Measurements from ENCODE around the gene UBE3B.

The UBE3B gene

DNA sequence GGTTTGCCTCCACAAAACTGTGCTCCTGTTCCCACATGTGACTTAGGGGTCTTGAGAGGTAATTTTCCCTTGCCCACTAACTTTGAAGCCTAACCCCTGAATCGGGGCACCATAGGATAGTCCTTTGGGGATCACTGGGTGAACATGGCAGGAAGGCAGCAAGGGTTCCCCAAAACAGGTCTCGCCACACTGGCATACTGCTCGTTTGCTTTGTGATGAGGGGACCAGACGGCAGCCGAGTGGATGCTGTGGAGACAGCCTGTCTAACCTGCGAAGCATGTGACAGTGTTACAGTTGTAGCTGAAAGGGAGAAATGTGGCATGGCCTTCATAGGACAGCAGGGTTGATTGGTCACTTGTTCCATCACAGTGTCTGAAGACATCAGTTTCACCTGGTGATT lies 42.4 kb downstream of the UBE3B start:
- Histone ChIP-seq H3K4me3 (ENCODE audit: low read depth in 1 of 5, low read length in 5 of 5) (no peak overlapping the region), H3K27ac (ENCODE audit: low read depth, low read length) (peak overlapping the region; percentile 51), H3K9ac (ENCODE audit: low read length in 5 of 5) (peak overlapping the region in 2 of 5 donors; percentile 12 to 53), H3K9me3 (ENCODE audit: control insufficient read depth in 5 of 5, low read length in 5 of 5) (no peaks in the 10 kb centered on the region), H3K4me1 (ENCODE audit: control insufficient read depth in 5 of 5, insufficient read depth in 5 of 5, low read length in 5 of 5) (peaks cover 0 to 25% (median 0%) of the 10 kb centered on the region in 5 donors), H3K27me3 (ENCODE audit: control insufficient read depth in 5 of 5, insufficient read depth in 4 of 5, low read length in 5 of 5) (no peaks in the 10 kb centered on the region), H3K36me3 (ENCODE audit: control insufficient read depth in 5 of 5, insufficient read depth in 5 of 5, low read length in 5 of 5) (peaks cover 5 to 90% (median 83%) of the 10 kb centered on the region in 5 donors)

DNA sequence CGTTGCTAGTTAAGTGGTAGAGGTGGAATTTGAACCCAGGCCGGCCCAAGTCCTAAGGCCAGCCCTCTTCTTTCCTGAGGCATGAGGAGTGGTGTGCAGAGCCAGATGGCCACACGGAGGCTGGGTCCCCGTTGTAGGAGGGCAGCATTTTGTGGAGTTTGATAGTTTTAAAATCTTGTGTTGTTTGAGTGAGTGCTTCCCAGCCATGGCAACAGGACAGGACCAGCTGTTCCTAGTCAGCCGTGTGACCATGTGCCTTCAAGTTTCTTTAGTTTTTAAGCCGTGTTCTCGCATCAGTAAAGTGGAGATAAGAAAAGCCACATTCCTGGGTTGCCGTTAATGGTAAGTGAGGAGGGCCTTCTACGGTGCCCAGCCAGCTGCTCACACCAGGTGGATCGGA lies 44.4 kb downstream of the UBE3B start:
- H3K36me3 ChIP-seq (ENCODE audit: control insufficient read depth in 5 of 5, insufficient read depth in 5 of 5, low read length in 5 of 5), result peaks cover 10 to 95% (median 91%) of the 10 kb centered on the region in 5 donors
- no peak overlapping the region for H3K9ac ChIP-seq (ENCODE audit: low read length in 5 of 5)
- no peaks in the 10 kb centered on the region for H3K9me3 ChIP-seq (ENCODE audit: control insufficient read depth in 5 of 5, low read length in 5 of 5)
- H3K4me3 ChIP-seq (ENCODE audit: low read depth in 1 of 5, low read length in 5 of 5), result no peak overlapping the region
- no peak overlapping the region for H3K27ac ChIP-seq (ENCODE audit: low read depth, low read length)
- peaks cover 0 to 25% (median 0%) of the 10 kb centered on the region in 5 donors for H3K4me1 ChIP-seq (ENCODE audit: control insufficient read depth in 5 of 5, insufficient read depth in 5 of 5, low read length in 5 of 5)
- no peaks in the 10 kb centered on the region for H3K27me3 ChIP-seq (ENCODE audit: control insufficient read depth in 5 of 5, insufficient read depth in 4 of 5, low read length in 5 of 5)

DNA sequence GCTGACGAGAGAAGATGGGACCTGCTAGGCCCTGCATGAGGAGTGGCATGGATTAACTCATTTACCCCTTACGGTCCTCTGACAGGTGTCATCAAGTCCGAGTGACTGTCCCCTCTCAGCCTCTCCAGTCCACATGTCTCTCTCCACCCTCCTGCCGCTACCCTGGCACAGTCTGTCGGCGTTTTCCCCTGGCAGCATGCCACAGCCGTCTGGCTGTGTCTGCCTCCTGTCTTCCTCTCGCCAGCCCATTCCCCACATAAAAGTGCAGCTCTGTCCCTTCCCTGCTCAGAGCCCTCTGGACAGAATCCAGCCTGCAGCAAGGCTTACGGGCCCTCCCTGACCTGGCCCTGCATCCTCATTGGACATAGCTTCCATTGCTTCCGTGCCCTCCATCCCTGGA lies 45.6 kb downstream of the UBE3B start:
- no peak overlapping the region for H3K27ac ChIP-seq (ENCODE audit: low read depth, low read length)
- H3K9me3 ChIP-seq (ENCODE audit: control insufficient read depth in 5 of 5, low read length in 5 of 5), result no peaks in the 10 kb centered on the region
- peaks cover 0 to 24% (median 0%) of the 10 kb centered on the region in 5 donors for H3K4me1 ChIP-seq (ENCODE audit: control insufficient read depth in 5 of 5, insufficient read depth in 5 of 5, low read length in 5 of 5)
- no peak overlapping the region for H3K4me3 ChIP-seq (ENCODE audit: low read depth in 1 of 5, low read length in 5 of 5)
- no peak overlapping the region for H3K9ac ChIP-seq (ENCODE audit: low read length in 5 of 5)
- H3K36me3 ChIP-seq (ENCODE audit: control insufficient read depth in 5 of 5, insufficient read depth in 5 of 5, low read length in 5 of 5), result peaks cover 9 to 95% (median 91%) of the 10 kb centered on the region in 5 donors
- H3K27me3 ChIP-seq (ENCODE audit: control insufficient read depth in 5 of 5, insufficient read depth in 4 of 5, low read length in 5 of 5), result no peaks in the 10 kb centered on the region

GRCh38 chr12:109523504-109523903 lies 46.1 kb downstream of the UBE3B start:
- H3K4me1 ChIP-seq (ENCODE audit: control insufficient read depth in 5 of 5, insufficient read depth in 5 of 5, low read length in 5 of 5), result peaks cover 0 to 20% (median 0%) of the 10 kb centered on the region in 5 donors
- no peak overlapping the region for H3K4me3 ChIP-seq (ENCODE audit: low read depth in 1 of 5, low read length in 5 of 5)
- H3K9me3 ChIP-seq (ENCODE audit: control insufficient read depth in 5 of 5, low read length in 5 of 5), result no peaks in the 10 kb centered on the region
- no peak overlapping the region for H3K27ac ChIP-seq (ENCODE audit: low read depth, low read length)
- peaks cover 11 to 92% (median 90%) of the 10 kb centered on the region in 5 donors for H3K36me3 ChIP-seq (ENCODE audit: control insufficient read depth in 5 of 5, insufficient read depth in 5 of 5, low read length in 5 of 5)
- no peak overlapping the region for H3K9ac ChIP-seq (ENCODE audit: low read length in 5 of 5)
- no peaks in the 10 kb centered on the region for H3K27me3 ChIP-seq (ENCODE audit: control insufficient read depth in 5 of 5, insufficient read depth in 4 of 5, low read length in 5 of 5)

GRCh38 chr12:109524466-109525278 lies 47.2 kb downstream of the UBE3B start:
- Histone ChIP-seq H3K4me1 (ENCODE audit: control insufficient read depth in 5 of 5, insufficient read depth in 5 of 5, low read length in 5 of 5) (peaks cover 0 to 8% (median 0%) of the 10 kb centered on the region in 5 donors), H3K27ac (ENCODE audit: low read depth, low read length) (no peak overlapping the region), H3K4me3 (ENCODE audit: low read depth in 1 of 5, low read length in 5 of 5) (no peak overlapping the region), H3K36me3 (ENCODE audit: control insufficient read depth in 5 of 5, insufficient read depth in 5 of 5, low read length in 5 of 5) (peaks cover 11 to 91% (median 86%) of the 10 kb centered on the region in 5 donors), H3K9me3 (ENCODE audit: control insufficient read depth in 5 of 5, low read length in 5 of 5) (no peaks in the 10 kb centered on the region), H3K27me3 (ENCODE audit: control insufficient read depth in 5 of 5, insufficient read depth in 4 of 5, low read length in 5 of 5) (no peaks in the 10 kb centered on the region), H3K9ac (ENCODE audit: low read length in 5 of 5) (no peak overlapping the region)

- H3K27me3 ChIP-seq (ENCODE audit: control insufficient read depth in 5 of 5, insufficient read depth in 4 of 5, low read length in 5 of 5), result no peaks in the 10 kb centered on the region
- H3K4me1 ChIP-seq (ENCODE audit: control insufficient read depth in 5 of 5, insufficient read depth in 5 of 5, low read length in 5 of 5), result peaks cover 0 to 3% (median 0%) of the 10 kb centered on the region in 5 donors
- no peak overlapping the region for H3K9ac ChIP-seq (ENCODE audit: low read length in 5 of 5)
- H3K4me3 ChIP-seq (ENCODE audit: low read depth in 1 of 5, low read length in 5 of 5), result no peak overlapping the region
- H3K36me3 ChIP-seq (ENCODE audit: control insufficient read depth in 5 of 5, insufficient read depth in 5 of 5, low read length in 5 of 5), result peaks cover 11 to 91% (median 86%) of the 10 kb centered on the region in 5 donors
- no peak overlapping the region for H3K27ac ChIP-seq (ENCODE audit: low read depth, low read length)
- H3K9me3 ChIP-seq (ENCODE audit: control insufficient read depth in 5 of 5, low read length in 5 of 5), result no peaks in the 10 kb centered on the region
These were observed 47.8 kb downstream of the UBE3B start for GRCh38 chr12:109525279-109525585.

DNA sequence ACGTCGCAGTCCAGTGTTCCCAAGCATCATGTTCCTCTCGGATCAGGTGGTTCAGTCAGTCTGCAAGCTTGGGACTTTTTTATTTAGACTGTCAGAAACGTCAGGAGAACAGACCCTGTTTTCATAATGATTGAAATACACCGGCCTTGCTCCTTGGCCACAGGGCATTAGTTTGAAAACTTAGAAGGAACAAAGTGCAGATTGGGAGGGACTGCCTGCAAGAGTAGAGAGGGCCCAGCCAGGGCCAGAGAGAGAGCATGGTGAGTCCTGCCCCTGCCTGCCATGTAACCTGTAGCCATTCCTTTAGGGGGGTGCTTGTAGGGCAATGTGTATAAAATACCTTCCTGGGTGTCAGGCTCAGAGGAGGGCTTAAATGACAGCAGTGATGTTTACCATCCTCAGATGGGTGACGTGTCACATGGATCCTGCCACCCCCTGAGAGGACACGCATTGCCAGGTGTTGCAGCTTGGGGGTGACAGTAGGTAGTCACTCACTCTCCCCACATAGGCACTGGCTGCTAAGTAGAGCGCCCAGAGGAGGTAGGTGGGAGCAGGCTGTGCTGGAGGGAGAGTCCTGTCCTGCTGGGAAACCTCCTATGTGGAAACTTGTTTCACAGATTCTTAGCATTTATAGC lies 50.2 kb downstream of the UBE3B start:
- Histone ChIP-seq H3K4me1 (ENCODE audit: control insufficient read depth in 5 of 5, insufficient read depth in 5 of 5, low read length in 5 of 5) (peaks cover 0 to 6% (median 0%) of the 10 kb centered on the region in 5 donors), H3K27me3 (ENCODE audit: control insufficient read depth in 5 of 5, insufficient read depth in 4 of 5, low read length in 5 of 5) (no peaks in the 10 kb centered on the region), H3K36me3 (ENCODE audit: control insufficient read depth in 5 of 5, insufficient read depth in 5 of 5, low read length in 5 of 5) (peaks cover 16 to 91% (median 86%) of the 10 kb centered on the region in 5 donors), H3K27ac (ENCODE audit: low read depth, low read length) (no peak overlapping the region), H3K9ac (ENCODE audit: low read length in 5 of 5) (no peak overlapping the region), H3K9me3 (ENCODE audit: control insufficient read depth in 5 of 5, low read length in 5 of 5) (no peaks in the 10 kb centered on the region), H3K4me3 (ENCODE audit: low read depth in 1 of 5, low read length in 5 of 5) (no peak overlapping the region)

DNA sequence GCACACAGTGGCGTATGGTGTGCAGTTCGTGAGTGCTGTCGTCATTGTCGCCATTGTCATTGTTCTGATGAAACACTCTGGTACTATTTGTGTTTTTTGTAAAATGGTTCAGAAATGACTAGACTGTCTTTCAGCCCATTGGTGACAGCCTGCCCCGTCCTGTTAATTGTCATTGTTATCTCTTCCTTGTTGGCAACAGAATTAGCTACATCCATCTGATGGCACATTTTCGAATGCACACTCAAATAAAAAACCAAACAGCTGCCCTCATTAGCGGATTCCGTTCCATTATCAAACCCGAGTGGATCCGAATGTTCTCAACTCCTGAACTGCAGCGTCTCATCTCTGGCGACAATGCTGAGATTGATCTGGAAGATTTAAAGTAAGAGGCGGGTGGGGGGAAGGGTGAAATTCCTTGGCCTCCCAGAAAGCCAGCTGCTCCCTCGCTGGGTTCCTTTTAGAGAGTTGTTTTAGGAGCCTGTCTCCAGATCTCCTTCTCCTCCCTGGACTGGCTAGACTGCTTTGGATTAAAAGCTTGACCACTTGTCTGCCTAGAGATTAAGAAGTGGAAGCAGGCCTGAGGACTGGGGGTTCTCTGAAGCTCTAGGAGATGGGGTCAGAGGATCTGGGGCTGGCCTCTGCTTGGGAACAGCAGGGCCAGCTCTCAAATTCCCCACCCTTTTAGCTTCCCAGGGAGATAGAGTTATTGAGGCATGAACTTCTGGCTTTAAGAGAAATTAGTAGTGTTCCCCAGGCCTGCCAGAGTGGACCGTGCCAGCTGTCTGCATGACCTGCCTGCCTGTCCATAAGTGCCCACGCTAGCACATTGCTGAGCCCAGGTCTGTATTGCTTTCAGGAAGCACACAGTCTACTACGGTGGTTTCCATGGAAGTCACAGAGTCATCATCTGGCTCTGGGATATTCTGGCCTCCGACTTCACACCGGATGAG lies 52.5 kb downstream of the UBE3B start:
- Histone ChIP-seq H3K36me3 (ENCODE audit: control insufficient read depth in 5 of 5, insufficient read depth in 5 of 5, low read length in 5 of 5) (peaks cover 16 to 91% (median 86%) of the 10 kb centered on the region in 5 donors), H3K27me3 (ENCODE audit: control insufficient read depth in 5 of 5, insufficient read depth in 4 of 5, low read length in 5 of 5) (no peaks in the 10 kb centered on the region), H3K4me3 (ENCODE audit: low read depth in 1 of 5, low read length in 5 of 5) (no peak overlapping the region), H3K27ac (ENCODE audit: low read depth, low read length) (no peak overlapping the region), H3K9me3 (ENCODE audit: control insufficient read depth in 5 of 5, low read length in 5 of 5) (no peaks in the 10 kb centered on the region), H3K4me1 (ENCODE audit: control insufficient read depth in 5 of 5, insufficient read depth in 5 of 5, low read length in 5 of 5) (peaks cover 0 to 6% (median 0%) of the 10 kb centered on the region in 5 donors), H3K9ac (ENCODE audit: low read length in 5 of 5) (no peak overlapping the region)

GRCh38 chr12:109531411-109531810 lies 54.0 kb downstream of the UBE3B start:
- Histone ChIP-seq H3K9me3 (ENCODE audit: control insufficient read depth in 5 of 5, low read length in 5 of 5) (no peaks in the 10 kb centered on the region), H3K9ac (ENCODE audit: low read length in 5 of 5) (no peak overlapping the region), H3K36me3 (ENCODE audit: control insufficient read depth in 5 of 5, insufficient read depth in 5 of 5, low read length in 5 of 5) (peaks cover 9 to 93% (median 87%) of the 10 kb centered on the region in 5 donors), H3K27ac (ENCODE audit: low read depth, low read length) (no peak overlapping the region), H3K4me3 (ENCODE audit: low read depth in 1 of 5, low read length in 5 of 5) (no peak overlapping the region), H3K4me1 (ENCODE audit: control insufficient read depth in 5 of 5, insufficient read depth in 5 of 5, low read length in 5 of 5) (peaks cover 0 to 6% (median 0%) of the 10 kb centered on the region in 5 donors), H3K27me3 (ENCODE audit: control insufficient read depth in 5 of 5, insufficient read depth in 4 of 5, low read length in 5 of 5) (no peaks in the 10 kb centered on the region)

All from subcutaneous abdominal adipose tissue (tissue), 5 donors.